ENCODE data around the gene SORCS1.

Gene SORCS1

DNA sequence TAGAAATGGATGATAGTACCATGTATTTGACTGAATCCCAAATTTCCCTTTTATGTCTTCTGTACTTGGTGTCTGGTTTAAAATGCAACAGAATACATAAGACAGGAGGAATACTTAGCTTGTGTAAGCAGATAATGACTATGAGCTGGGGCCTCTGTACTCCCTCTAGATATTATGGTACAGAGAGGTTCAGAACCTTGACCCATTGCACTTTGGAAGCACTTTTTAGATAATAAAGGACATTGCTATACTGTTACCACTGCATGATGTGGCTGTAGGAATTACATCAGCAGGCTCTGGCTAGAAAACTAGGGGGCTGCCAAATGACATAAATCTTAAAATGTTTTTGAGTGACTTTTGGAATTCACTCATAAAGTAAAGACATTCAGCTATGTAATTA, 526.6 kb downstream of the SORCS1 start:
- DNase-seq = no peak

GRCh38 chr10:106636766-106637491, 527.6 kb downstream of the SORCS1 start:
- DNase-seq = no peak

DNA sequence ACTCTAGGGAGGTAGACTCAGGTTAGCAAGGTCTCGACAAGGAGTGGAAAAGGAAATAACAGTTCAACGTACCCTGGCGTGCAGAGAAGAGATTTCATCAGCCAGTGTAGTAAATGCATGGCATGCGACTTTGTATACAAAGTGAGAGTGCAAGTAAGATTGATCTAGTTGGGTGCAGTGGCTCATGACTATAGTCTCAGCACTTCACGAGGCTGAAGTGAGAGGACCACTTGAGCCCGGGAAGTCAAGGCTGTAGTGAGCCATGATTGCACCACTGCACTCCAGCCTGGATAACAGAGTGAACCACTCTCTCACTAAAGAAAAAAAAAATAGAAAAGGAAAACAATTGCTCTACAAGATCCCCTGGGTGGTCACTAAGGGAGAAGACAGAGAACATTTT, 528.6 kb downstream of the SORCS1 start:
- no peak for DNase-seq

DNA sequence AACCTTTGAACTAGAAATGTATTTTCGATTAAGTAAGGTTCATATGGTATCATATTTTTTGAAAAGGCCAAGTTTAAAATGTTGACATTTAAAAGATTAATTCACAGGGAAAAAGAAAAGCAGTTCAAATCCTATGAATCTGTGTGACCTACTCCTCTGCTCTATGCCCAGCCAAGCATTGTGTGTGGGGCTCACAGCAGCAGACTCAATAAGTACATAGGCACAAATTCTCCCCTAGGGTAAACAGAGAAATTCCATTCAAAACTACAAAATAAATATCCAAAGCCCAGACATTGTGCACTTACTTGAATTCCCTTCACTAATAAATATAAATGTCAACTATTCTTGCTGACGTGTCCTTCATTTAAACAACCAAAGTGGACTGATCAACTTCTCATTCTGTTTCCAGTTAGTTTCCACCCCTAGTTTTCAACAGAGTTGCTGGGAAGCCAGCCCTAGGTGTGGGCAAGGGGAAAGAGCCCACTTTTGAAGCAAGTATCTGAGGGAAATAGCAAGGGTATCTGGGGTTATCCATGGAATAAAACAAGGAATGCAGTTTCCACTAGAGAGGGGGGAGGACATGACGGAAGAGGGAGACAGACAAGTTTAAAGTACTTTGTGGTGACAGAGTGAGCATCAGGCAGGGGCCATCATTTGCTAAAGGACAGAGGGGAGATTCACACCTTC, 533.3 kb downstream of the SORCS1 start:
- no peak for DNase-seq

DNA sequence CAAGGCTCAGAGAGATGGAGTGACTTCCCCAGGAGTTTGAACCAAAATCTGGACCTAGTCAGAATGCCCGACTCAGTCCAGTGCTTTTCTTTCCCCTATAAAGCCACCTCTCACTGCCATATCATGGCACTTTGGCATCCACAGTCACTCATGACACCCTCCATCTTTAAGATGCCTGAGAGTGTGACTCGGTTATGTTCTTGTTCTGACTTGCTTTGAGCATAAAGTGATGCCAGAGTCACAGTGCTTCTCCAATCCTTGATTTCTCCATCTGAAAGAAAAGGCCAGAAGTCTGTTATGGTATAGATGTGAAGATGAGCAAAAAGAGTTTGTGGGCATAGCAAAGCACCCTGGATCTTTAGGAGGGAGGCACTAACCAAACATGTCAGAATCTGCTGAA, 538.1 kb downstream of the SORCS1 start:
- DNase-seq = no peak

- no peak for DNase-seq
These were observed 538.8 kb downstream of the SORCS1 start for GRCh38 chr10:106625751-106626150.

GRCh38 chr10:106619346-106619745, 545.2 kb downstream of the SORCS1 start:
- DNase-seq = no peak

DNA sequence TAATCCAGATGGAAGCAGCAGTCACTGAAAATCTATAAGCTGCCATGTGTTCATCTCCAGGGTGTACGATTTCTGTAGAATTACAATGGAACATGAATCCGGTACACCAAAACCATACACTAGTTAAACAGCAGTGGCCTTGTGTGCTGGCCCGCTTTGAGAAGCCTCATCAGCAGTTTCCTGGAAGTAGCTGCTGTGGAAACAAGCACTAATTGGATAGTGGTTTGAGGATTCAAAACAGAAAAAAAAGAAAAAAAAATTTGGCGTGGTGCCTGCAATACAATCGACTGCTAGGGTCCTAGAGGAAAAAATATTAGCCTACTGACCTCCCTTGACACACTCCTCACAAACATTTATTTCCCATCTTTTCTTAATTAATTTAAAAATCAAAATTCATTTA, 545.9 kb downstream of the SORCS1 start:
- no peak for DNase-seq

GRCh38 chr10:106615081-106615480, 549.4 kb downstream of the SORCS1 start:
- DNase-seq = no peak

DNA sequence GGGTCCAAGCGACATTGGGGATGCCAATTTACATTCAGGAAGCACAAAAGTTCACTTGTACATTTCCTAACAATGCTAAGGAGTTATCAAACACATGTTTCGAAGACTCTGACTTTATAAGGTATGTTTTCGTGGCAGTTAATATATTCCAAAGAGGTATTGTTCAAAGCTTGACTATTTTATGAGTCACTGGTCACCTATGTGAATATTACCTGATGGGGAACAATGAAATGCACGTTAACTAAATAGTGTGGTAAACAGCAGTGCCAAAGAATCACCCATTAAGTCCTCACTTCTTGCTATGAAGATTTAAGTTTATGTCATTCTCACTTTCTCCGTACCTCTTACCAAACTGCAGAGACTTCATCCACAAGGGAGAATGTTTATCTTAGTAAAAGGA, 550.2 kb downstream of the SORCS1 start:
- DNase-seq = no peak

DNA sequence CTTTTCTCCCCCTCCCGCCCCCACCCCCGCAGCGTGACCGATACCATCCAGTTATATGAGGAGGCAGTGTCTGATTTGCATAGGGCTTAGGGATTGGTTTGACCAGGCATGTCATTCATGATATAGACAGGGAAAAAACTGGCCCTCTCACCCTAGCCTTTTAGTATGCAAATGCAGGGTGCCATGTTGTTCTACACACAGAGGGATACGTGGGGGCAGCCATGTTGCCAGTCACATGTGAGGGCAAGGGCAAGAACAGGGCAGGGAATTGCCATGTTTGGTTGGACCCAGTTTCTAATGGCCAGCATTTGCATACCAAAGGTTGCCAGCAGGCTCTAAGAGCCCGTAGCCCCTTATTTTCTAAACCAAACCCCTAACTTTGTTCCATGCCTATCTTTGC, 552.1 kb downstream of the SORCS1 start:
- no peak for DNase-seq

DNA sequence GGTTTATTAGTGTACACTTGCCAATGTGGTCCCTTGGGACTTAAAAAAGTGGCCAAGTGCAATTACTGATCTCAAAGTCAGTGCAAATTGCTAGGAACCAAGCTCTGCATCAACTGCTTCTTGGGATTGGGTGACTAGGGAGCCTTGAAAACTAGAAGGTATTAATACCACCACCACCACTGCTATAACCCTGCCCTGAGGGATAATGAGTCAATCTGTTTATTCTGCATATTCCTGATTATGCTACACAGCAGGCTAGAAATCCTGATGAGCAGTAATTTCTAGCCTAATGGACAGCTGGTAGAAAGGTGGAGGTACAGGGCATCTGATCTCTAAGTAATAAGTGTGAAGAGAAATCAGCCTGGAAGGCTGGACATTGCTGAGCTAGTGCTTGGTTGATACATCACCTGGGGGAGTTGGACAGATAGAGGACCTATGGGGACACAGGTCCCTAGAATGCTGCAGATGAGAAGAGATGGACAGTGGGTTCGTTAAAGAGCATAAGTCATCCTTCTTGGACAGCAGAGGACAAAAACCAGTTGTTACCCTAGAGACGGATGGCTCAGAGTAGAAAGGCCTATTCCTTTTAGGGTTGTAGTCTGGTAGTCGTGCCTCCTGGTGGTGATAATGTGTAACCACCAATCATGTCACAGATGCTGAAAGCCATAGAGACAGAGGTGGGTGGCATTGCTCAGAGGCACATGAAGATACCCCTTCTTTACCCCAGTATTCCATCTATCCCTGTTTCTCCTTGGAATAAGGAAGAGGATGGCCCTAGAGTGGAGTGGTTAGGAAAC, 554.8 kb downstream of the SORCS1 start:
- DNase-seq = no peak

DNA sequence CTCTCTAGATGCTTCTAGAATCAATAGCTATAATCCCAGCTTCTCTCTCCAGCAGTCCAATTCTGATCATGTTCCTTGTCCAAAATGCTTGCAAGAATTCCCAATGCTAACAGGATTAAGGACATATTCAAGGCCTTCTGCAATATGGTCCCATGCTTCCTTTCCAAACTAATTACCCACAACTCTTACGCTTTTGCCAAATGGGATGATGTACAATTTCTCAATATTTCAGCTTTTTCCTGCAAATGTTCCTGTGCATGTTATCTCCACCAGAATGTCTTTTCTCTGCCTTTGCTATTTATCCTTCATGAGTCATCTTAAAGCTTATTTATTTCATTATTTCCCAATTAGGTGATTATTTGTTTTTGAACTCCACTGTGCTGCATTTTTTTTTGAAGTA, 556.4 kb downstream of the SORCS1 start:
- DNase-seq = no peak

DNA sequence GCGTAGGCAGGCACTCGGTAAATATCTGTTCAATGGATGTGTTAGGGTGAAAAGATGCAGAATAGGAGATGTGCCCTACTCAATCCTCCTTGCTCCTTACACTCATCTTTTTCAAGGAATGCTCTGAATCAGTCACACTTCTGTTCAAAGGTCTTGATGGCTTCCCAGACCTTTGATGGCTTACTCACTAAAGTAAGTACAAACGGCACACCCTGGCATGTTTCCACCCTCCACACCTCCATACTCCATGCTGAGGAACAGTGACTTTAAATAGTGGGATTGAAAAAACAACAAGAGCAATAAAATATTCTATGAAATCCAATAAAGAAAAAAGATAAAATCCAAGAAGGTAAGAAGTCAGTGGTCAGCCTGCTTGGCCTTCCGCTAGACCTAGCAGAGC, 569.2 kb downstream of the SORCS1 start:
- no peak for DNase-seq

DNA sequence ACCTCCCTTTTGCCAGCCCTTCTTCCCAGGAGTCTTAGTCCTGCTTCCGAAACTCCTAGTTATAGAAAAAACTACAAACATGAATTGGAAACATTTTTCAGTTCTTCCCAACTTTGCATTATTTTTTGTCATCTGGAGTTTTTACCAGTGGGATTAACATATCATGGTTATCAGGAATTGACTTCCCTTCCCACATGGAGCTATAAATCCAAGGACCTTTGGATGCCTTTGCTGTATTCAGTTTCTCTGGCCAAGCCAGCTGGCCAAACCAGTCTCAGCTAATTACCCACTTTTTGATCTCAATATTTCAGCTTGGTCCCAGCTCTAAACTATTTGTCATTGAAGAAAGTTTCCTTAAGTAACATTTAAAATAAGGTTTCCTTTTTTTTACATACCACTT, 570.6 kb downstream of the SORCS1 start:
- DNase-seq = no peak

- DNase-seq = no peak
These were observed 572.1 kb downstream of the SORCS1 start for GRCh38 chr10:106592396-106592795.

DNA sequence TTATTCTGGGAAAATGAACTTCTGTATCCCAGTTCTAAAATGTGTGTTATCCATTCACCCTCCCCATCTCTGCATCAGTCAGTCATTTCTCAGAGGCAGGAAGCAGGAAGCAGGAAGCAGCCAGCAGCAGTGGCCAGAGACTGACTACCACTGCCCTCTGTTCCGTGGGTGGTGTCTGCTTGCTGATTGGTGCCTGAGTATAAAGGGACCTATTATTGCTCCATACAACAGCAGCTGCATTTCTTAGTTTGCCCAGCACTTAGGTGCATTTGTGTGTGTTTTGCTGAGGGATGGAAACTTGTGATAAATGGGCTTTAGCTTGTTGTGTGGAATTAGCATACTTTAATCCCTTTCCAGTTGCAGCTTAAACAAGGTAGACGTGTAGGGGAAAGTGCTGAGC, 582.2 kb downstream of the SORCS1 start:
- DNase-seq = no peak

GRCh38 chr10:106577756-106578155, 586.8 kb downstream of the SORCS1 start:
- DNase-seq = no peak

GRCh38 chr10:106577266-106577665, 587.2 kb downstream of the SORCS1 start:
- no peak for DNase-seq

DNA sequence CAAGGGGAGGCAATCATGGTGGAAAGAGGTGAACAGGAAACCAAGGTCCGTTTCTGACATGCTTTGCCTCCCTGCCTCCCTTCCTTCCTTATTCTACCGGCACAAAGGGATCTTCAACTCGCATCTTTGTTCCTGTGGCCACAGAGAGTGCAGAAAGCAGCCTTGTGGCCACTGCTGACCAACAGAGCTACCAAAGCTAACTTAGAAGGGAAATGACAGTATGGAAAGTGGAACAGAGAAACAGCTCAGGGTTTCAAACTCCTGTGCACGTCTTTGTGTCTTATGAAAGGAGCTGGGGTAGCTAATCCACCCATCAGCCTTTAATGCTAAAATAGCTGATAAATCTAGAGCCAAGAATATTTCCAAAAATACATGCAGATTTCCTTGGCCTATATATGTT, 588.0 kb downstream of the SORCS1 start:
- no peak for DNase-seq

- no peak for DNase-seq
These were observed 591.4 kb downstream of the SORCS1 start for GRCh38 chr10:106573106-106573505.

GRCh38 chr10:106571192-106571946, 593.1 kb downstream of the SORCS1 start:
- DNase-seq = peak; percentile 6

DNA sequence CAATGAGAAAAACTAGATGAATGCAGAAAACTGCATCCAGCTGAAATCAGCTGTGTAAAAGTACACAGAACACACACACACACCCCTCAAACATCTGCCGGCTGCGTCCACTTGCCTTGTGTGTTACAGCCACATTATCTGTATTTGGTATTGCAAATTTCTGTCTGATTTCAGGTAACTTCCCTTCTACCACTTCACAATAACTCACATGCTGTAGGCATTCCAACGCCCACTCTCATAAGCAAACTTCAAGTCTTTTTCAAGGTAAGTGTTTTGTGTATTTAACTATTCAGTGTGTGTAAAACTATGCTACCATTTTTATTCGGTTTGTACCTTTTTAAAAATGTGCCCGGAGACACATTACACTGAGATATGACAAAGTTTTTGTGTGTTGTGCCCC, 594.2 kb downstream of the SORCS1 start:
- DNase-seq = no peak
